ENCODE data around the gene ISL2. TPM values are rescaled to one million over a fixed set of nuclear protein-coding genes. Genes with fewer than 3 reads are reported as not detected.

Gene ISL2
- total RNA-seq, 2 donors from 2014 or later = 0.51 to 0.66 TPM

GRCh38 chr15:76390571-76390970, 54.0 kb downstream of the ISL2 start:
- no peaks in the 10 kb centered on the region for H3K27me3 Mint-ChIP-seq (ENCODE audit: insufficient read depth)
- no peaks in the 10 kb centered on the region for H3K27me3 ChIP-seq (ENCODE audit: control insufficient read depth, insufficient read depth, low read length, poor library complexity, severe bottlenecking)
- H3K9ac ChIP-seq (ENCODE audit: extremely low read depth, low read length, poor library complexity, severe bottlenecking) = no peak overlapping the region
- DNase-seq = no peak
- no peaks in the 10 kb centered on the region for H3K9me3 Mint-ChIP-seq
- H3K36me3 Mint-ChIP-seq (ENCODE audit: low read depth) = no peaks in the 10 kb centered on the region
- peaks cover 26% of the 10 kb centered on the region for H3K4me1 Mint-ChIP-seq
- H3K4me3 ChIP-seq (ENCODE audit: low read length) = no peak overlapping the region
- peaks cover 15% of the 10 kb centered on the region for H3K4me1 ChIP-seq (ENCODE audit: control insufficient read depth, insufficient read depth, low read length)
- no peak overlapping the region for H3K27ac Mint-ChIP-seq
- H3K9me3 ChIP-seq (ENCODE audit: control insufficient read depth, low read length) = no peaks in the 10 kb centered on the region
- no peak overlapping the region for H3K4me3 Mint-ChIP-seq
- H3K36me3 ChIP-seq (ENCODE audit: control insufficient read depth, insufficient read depth, low read length) = no peaks in the 10 kb centered on the region
- no peak overlapping the region for H3K27ac ChIP-seq (ENCODE audit: low read depth, low read length)
- no peak for TF ChIP-seq CTCF (conservative IDR thresholded peaks at IDR 0.05)

- Histone ChIP-seq H3K27ac (ENCODE audit: low read depth, low read length) (no peak overlapping the region), H3K27me3 (ENCODE audit: control insufficient read depth, insufficient read depth, low read length, poor library complexity, severe bottlenecking) (no peaks in the 10 kb centered on the region), H3K9me3 (ENCODE audit: control insufficient read depth, low read length) (peaks cover 4% of the 10 kb centered on the region), H3K4me1 (ENCODE audit: control insufficient read depth, insufficient read depth, low read length) (peaks cover 15% of the 10 kb centered on the region), H3K9ac (ENCODE audit: extremely low read depth, low read length, poor library complexity, severe bottlenecking) (no peak overlapping the region), H3K36me3 (ENCODE audit: control insufficient read depth, insufficient read depth, low read length) (no peaks in the 10 kb centered on the region), H3K4me3 (ENCODE audit: low read length) (no peak overlapping the region)
- H3K4me3 Mint-ChIP-seq = no peak overlapping the region
- no peaks in the 10 kb centered on the region for H3K36me3 Mint-ChIP-seq (ENCODE audit: low read depth)
- no peak overlapping the region for H3K27ac Mint-ChIP-seq
- no peak for DNase-seq
- no peak for TF ChIP-seq CTCF (conservative IDR thresholded peaks at IDR 0.05)
- peaks cover 26% of the 10 kb centered on the region for H3K4me1 Mint-ChIP-seq
- 93% methylated on average over 3 of the region's 3 CpGs for WGBS, 2 experiments (ENCODE audit: insufficient coverage in 1 of 2, insufficient read length in 1 of 2)
- H3K27me3 Mint-ChIP-seq (ENCODE audit: insufficient read depth) = no peaks in the 10 kb centered on the region
- no peaks in the 10 kb centered on the region for H3K9me3 Mint-ChIP-seq
Measured at GRCh38 chr15:76391309-76391708, 54.7 kb downstream of the ISL2 start.

- no peaks in the 10 kb centered on the region for H3K27me3 ChIP-seq (ENCODE audit: control insufficient read depth, insufficient read depth, low read length, poor library complexity, severe bottlenecking)
- Mint-ChIP-seq H3K27me3 (ENCODE audit: insufficient read depth) (no peaks in the 10 kb centered on the region), H3K4me3 (no peak overlapping the region), H3K27ac (no peak overlapping the region), H3K9me3 (no peaks in the 10 kb centered on the region), H3K36me3 (ENCODE audit: low read depth) (no peaks in the 10 kb centered on the region), H3K4me1 (peaks cover 26% of the 10 kb centered on the region)
- TF ChIP-seq CTCF (conservative IDR thresholded peaks at IDR 0.05) = no peak
- no peak overlapping the region for H3K4me3 ChIP-seq (ENCODE audit: low read length)
- no peak for DNase-seq
- H3K27ac ChIP-seq (ENCODE audit: low read depth, low read length) = no peak overlapping the region
- no peak overlapping the region for H3K9ac ChIP-seq (ENCODE audit: extremely low read depth, low read length, poor library complexity, severe bottlenecking)
- peaks cover 5% of the 10 kb centered on the region for H3K9me3 ChIP-seq (ENCODE audit: control insufficient read depth, low read length)
- H3K36me3 ChIP-seq (ENCODE audit: control insufficient read depth, insufficient read depth, low read length) = no peaks in the 10 kb centered on the region
- peaks cover 15% of the 10 kb centered on the region for H3K4me1 ChIP-seq (ENCODE audit: control insufficient read depth, insufficient read depth, low read length)
Measured at GRCh38 chr15:76391847-76392246, 55.3 kb downstream of the ISL2 start.

Other genes with a start within 250 kb of the ISL2 start
- gene ETFA, start 25.3 kb upstream of the ISL2 start, total RNA-seq = 100 to 1,000 TPM; 142 to 157 TPM

Measured in endodermal cell (in vitro differentiated cells).